ENCODE results near the gene SNAP23. TPM values are rescaled to one million over a fixed set of nuclear protein-coding genes. Genes with fewer than 3 reads are reported as not detected.

The SNAP23 gene
- total RNA-seq, 1 experiment from 2014 or later: 31.2 TPM

DNA sequence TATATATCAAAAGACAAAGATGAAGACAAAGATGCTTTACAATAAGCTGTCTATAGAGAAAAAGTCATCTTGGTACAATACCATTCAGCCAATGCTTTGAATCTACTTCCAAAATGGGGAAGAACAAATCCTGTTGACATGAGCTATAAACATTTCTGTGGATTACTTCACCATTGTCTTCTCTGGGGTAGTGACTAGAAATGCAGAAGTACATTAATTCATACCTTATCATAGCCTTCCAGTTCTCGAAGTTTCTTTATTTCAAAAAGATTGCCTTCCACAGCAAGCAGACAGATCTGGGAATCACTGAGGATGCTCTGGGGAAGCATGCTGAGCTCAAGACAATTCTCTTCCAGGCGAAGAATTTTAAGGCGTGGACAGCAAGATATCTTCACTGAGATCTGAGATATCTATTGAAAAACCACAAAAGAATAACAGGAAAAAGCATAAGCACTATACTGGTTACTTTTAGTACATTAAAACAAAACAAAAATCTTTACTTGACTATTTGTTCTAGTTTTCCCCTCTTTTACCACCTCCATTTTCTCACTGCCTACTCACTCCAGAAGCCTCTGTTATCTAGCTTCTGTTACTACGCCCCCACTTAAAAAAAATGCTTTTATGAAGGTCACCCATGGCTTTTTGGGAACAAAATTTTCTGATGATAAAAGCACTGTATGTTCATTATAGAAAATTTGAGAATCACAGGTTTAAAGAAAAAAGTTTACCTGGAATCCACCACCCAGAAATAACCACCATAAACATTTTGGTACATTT lies 49.6 kb downstream of the SNAP23 start:
- H3K4me2 ChIP-seq (ENCODE audit: low read length): no peak overlapping the region
- H3K4me3 ChIP-seq (replicated peaks in 1 of 2; ENCODE audit: low read depth in 1 of 2, low read length in 2 of 2): no peak overlapping the region
- H3K9me2 ChIP-seq (ENCODE audit: insufficient read depth): no peaks in the 10 kb centered on the region
- no peak overlapping the region for H2AFZ ChIP-seq (ENCODE audit: low read depth, low read length, poor library complexity, severe bottlenecking)
- peaks cover 10 to 11% of the 10 kb centered on the region in 2 experiments for H3K36me3 ChIP-seq (ENCODE audit: control insufficient read depth in 1 of 2, insufficient read depth in 2 of 2, low read length in 2 of 2)
- no peaks in the 10 kb centered on the region for H3K9me3 ChIP-seq (ENCODE audit: control insufficient read depth in 1 of 2, insufficient read depth in 1 of 2, low read depth in 1 of 2, low read length in 2 of 2)
- intact Hi-C loops (cut with micrococcal nuclease): no loop called here
- no TSS peak for BruUV-seq (replicated peaks)
- H4K20me1 ChIP-seq (ENCODE audit: insufficient read depth): no peaks in the 10 kb centered on the region
- H3K9ac ChIP-seq (ENCODE audit: low read length): no peak overlapping the region
- ATAC-seq: no peak
- ChIA-PET RAD21 (ENCODE audit: low non-redundant PET in 1 of 2, low total read pairs in 2 of 2, uncharacterized antibody in 2 of 2, unreplicated experiment in 2 of 2) (no interaction called here), CTCF (interaction anchor here (0.6 kb wide), 1 partner anchor 446 kb away, joined by 3 read pairs; no protein-coding TSS in a partner anchor), POLR2A (interaction anchor here (0.8 kb wide), 1 partner anchor 54 kb away, joined by 3 read pairs; the partner anchor contains the start of gene ZNF106)
- H3K27me3 ChIP-seq (ENCODE audit: insufficient read depth, low read length): no peaks in the 10 kb centered on the region
- TF ChIP-seq FOSL1 (IDR thresholded peaks at IDR 0.05; ENCODE audit: low read depth) (no peak), CTCF (IDR thresholded peaks at IDR 0.05 in 2 of 3, conservative IDR thresholded peaks at IDR 0.05 in 1 of 3; ENCODE audit: borderline replicate concordance in 1 of 3, insufficient read depth in 1 of 3, low read depth in 2 of 3, low read length in 2 of 3) (no peak), POLR2AphosphoS5 (IDR thresholded peaks at IDR 0.05; ENCODE audit: low read depth, low read length) (no peak), CEBPB (IDR thresholded peaks at IDR 0.05; ENCODE audit: low read depth) (no peak), CBX3 (IDR thresholded peaks at IDR 0.05; ENCODE audit: low read depth) (no peak), ZNF274 (IDR thresholded peaks at IDR 0.05; ENCODE audit: low read depth, low read length) (no peak), POLR2A (IDR thresholded peaks at IDR 0.05; ENCODE audit: borderline replicate concordance, extremely low read depth, insufficient read depth, insufficient read length) (no peak), SP1 (IDR thresholded peaks at IDR 0.05; ENCODE audit: low read depth) (no peak)
- no peak overlapping the region for H3K27ac ChIP-seq (ENCODE audit: low read depth, low read length)
- no peak for DNase-seq (ENCODE audit: low read depth, low spot score)
- H3K79me2 ChIP-seq (ENCODE audit: insufficient read depth, low read length): peaks cover 27% of the 10 kb centered on the region
- H3K4me1 ChIP-seq (ENCODE audit: control insufficient read depth in 1 of 2, insufficient read depth in 2 of 2, low read length in 2 of 2): peaks cover 8 to 12% of the 10 kb centered on the region in 2 experiments
